DOHH2 (cell line): ENCODE results near the gene TTC21A.

ENCODE experiments used
- EZH2phosphoT487 ChIP-seq: fragments of 200-600 bp; sonication (generic); IDR thresholded peaks from 2 replicates; pipeline ENCODE4 v1.6.1; 2017; ENCODE audit warnings: borderline replicate concordance, mild to moderate bottlenecking, antibody characterized with exemption, low read length, moderate library complexity, mixed read lengths
- TF ChIP-seq, protein P1 (sequence below): fragments of 200-600 bp; sonication (generic); IDR thresholded peaks from one replicate; pipeline ENCODE4 v1.5.1; 2014; ENCODE audit warnings: antibody characterized with exemption, mild to moderate bottlenecking, low read depth, low read length; ENCODE audit not compliant: poor library complexity, severe bottlenecking

DNA sequence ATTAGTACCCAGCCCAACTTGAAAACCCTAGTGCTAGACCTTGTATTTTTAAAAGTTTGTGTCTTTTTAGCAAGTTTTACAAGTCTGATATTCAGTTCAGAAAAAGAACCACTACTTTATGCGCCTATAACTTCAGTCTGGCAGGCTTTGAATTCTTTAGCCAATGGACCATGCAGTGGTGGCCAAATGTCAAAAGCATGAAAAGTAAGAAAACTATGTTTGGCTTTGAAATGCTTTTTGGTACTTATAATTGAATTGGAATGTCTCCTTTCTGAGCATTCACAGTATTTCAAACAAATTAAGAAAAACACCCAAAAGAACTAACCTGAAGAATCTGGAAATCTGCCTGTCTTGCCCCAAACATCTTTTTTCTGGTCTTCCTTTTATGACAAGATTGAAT is 42.8 kb upstream of the TTC21A start:
- TF ChIP-seq, protein P1, sequence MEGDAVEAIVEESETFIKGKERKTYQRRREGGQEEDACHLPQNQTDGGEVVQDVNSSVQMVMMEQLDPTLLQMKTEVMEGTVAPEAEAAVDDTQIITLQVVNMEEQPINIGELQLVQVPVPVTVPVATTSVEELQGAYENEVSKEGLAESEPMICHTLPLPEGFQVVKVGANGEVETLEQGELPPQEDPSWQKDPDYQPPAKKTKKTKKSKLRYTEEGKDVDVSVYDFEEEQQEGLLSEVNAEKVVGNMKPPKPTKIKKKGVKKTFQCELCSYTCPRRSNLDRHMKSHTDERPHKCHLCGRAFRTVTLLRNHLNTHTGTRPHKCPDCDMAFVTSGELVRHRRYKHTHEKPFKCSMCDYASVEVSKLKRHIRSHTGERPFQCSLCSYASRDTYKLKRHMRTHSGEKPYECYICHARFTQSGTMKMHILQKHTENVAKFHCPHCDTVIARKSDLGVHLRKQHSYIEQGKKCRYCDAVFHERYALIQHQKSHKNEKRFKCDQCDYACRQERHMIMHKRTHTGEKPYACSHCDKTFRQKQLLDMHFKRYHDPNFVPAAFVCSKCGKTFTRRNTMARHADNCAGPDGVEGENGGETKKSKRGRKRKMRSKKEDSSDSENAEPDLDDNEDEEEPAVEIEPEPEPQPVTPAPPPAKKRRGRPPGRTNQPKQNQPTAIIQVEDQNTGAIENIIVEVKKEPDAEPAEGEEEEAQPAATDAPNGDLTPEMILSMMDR: no peak
- no peak for TF ChIP-seq EZH2phosphoT487
